Gastroesophageal sphincter (tissue), 4 donors: ENCODE results near the gene SIT1. TPM values are rescaled to one million over a fixed set of nuclear protein-coding genes. Genes with fewer than 3 reads are reported as not detected.
A peak's percentile ranks its signal among the peaks of the same experiment; 100 is the strongest.

Source experiments
- ATAC-seq: fragments of 150-250 bp; one replicate; pipeline ENCODE4 v1.9.1; 2016; ENCODE audit warnings: mild to moderate bottlenecking, moderate library complexity
- H3K27ac ChIP-seq, 4 donors: fragments of 200-600 bp; sonication (generic) in 3 of 4; 1 replicate in 3 of 4; 2 replicates in 1 of 4; pipeline ENCODE4 v1.5.1; 2016 to 2019
- H3K27me3 ChIP-seq: fragments of 200-600 bp; sonication (generic); one replicate; pipeline ENCODE4 v1.5.1; 2019
- H3K36me3 ChIP-seq, 2 donors: fragments of 200-600 bp; sonication (generic); one replicate each; pipeline ENCODE4 v1.5.1; 2019; ENCODE audit warnings: control low read depth in 1 of 2
- H3K4me1 ChIP-seq, 3 donors: fragments of 200-600 bp; sonication (generic); 1 replicate in 2 of 3; 2 replicates in 1 of 3; pipeline ENCODE4 v1.5.1; 2016 to 2019; ENCODE audit warnings: control low read depth in 2 of 3
- H3K4me3 ChIP-seq, 2 donors: fragments of 200-600 bp; sonication (generic); one replicate each; pipeline ENCODE4 v1.5.1; 2019; ENCODE audit warnings: mild to moderate bottlenecking in 1 of 2, moderate library complexity in 1 of 2
- H3K9me3 ChIP-seq, 3 donors: fragments of 200-600 bp; sonication (generic); one replicate each; pipeline ENCODE4 v1.5.1; 2017 to 2019; ENCODE audit warnings: control low read depth in 2 of 3
- CTCF ChIP-seq, 4 experiments: fragments of 200-600 bp in 2 of 4; fragments of 450-650 bp in 2 of 4; sonication (generic) in 1 of 4; IDR thresholded peaks; one replicate each; pipeline ENCODE4 v1.5.1; 2017 to 2019; ENCODE audit warnings: antibody characterized with exemption in 4 of 4, mild to moderate bottlenecking in 2 of 4, moderate library complexity in 2 of 4
- EP300 ChIP-seq: sonication (generic); formaldehyde crosslinking; IDR thresholded peaks from one replicate; pipeline ENCODE4 v1.6.1; 2017; ENCODE audit warnings: antibody characterized with exemption, mild to moderate bottlenecking
- POLR2A ChIP-seq, 2 donors: fragments of 450-650 bp; IDR thresholded peaks; one replicate each; pipeline ENCODE4 v1.6.1; 2017; ENCODE audit warnings: antibody characterized with exemption in 2 of 2, mild to moderate bottlenecking in 2 of 2, moderate library complexity in 1 of 2
- POLR2AphosphoS5 ChIP-seq: sonication (generic); formaldehyde crosslinking; IDR thresholded peaks from one replicate; pipeline ENCODE4 v1.6.1; 2017; ENCODE audit warnings: antibody characterized with exemption
- WGBS, 2 donors: methylation state at CpG; one replicate each; pipeline ENCODE4 v1.1.5; 2018; ENCODE audit warnings: low coverage in 1 of 2; 5-methylcytosine and 5-hydroxymethylcytosine counted together
- total RNA-seq, 4 donors: library from RNA; depleted of rRNA; stranded (reverse); fragments of >200 nt; gene quantifications; one replicate each; pipeline ENCODE4 v1.1.0, GENCODE V29; 2016

The SIT1 gene
- total RNA-seq, 4 donors from 2014 or later, result 1.2 to 1.6 (median 1.6) TPM; not detected in 1

GRCh38 chr9:35675732-35676392, 25.1 kb upstream of the SIT1 start:
- Histone ChIP-seq H3K27me3 (no peaks in the 10 kb centered on the region), H3K27ac (peak overlapping the region in 1 of 4 donors; percentile 63), H3K4me1 (peaks cover 0 to 49% (median 14%) of the 10 kb centered on the region in 3 donors), H3K9me3 (no peaks in the 10 kb centered on the region), H3K4me3 (peak overlapping the region; percentile 38 to 52), H3K36me3 (no peaks in the 10 kb centered on the region)
- 0 to 2% methylated on average over 7 of the region's 51 CpGs for WGBS, 2 donors
- peak; percentile 14 for ATAC-seq
- TF ChIP-seq EP300 (no peak), POLR2AphosphoS5 (no peak), CTCF (IDR thresholded peaks at IDR 0.05) (peak in 1 of 4 experiments; percentile 9), POLR2A (IDR thresholded peaks at IDR 0.05) (no peak)

- H3K27me3 ChIP-seq, result no peaks in the 10 kb centered on the region
- peak overlapping the region; percentile 38 to 52 for H3K4me3 ChIP-seq
- H3K9me3 ChIP-seq, result no peaks in the 10 kb centered on the region
- 50 to 64% methylated on average over 4 to 6 of the region's 13 CpGs for WGBS, 2 donors
- no peak for ATAC-seq
- H3K4me1 ChIP-seq, result peaks cover 0 to 43% (median 14%) of the 10 kb centered on the region in 3 donors
- H3K27ac ChIP-seq, result peak overlapping the region in 1 of 4 donors; percentile 63
- no peak for TF ChIP-seq POLR2AphosphoS5
- no peak for TF ChIP-seq EP300
- no peak for TF ChIP-seq POLR2A (IDR thresholded peaks at IDR 0.05)
- no peak for TF ChIP-seq CTCF (IDR thresholded peaks at IDR 0.05)
- H3K36me3 ChIP-seq, result no peaks in the 10 kb centered on the region
These were observed 24.5 kb upstream of the SIT1 start for GRCh38 chr9:35675204-35675603.

DNA sequence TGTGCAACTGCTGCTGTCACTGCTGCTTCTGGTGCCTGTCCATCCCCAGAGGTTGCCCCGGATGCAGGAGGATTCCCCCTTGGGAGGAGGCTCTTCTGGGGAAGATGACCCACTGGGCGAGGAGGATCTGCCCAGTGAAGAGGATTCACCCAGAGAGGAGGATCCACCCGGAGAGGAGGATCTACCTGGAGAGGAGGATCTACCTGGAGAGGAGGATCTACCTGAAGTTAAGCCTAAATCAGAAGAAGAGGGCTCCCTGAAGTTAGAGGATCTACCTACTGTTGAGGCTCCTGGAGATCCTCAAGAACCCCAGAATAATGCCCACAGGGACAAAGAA, 23.3 kb upstream of the SIT1 start:
- no peaks in the 10 kb centered on the region for H3K27me3 ChIP-seq
- TF ChIP-seq CTCF (IDR thresholded peaks at IDR 0.05) (no peak), POLR2A (IDR thresholded peaks at IDR 0.05) (no peak), POLR2AphosphoS5 (no peak), EP300 (no peak)
- no peaks in the 10 kb centered on the region for H3K36me3 ChIP-seq
- peaks cover 0 to 42% (median 14%) of the 10 kb centered on the region in 3 donors for H3K4me1 ChIP-seq
- ATAC-seq, result no peak
- H3K27ac ChIP-seq, result peak overlapping the region in 3 of 4 donors; percentile 56 to 68 (median 64)
- no peak overlapping the region for H3K4me3 ChIP-seq
- WGBS, 2 donors, result no CpG with 5 or more reads among the region's 3 CpGs
- H3K9me3 ChIP-seq, result no peaks in the 10 kb centered on the region

- 45 to 52% methylated on average over 4 to 6 of the region's 10 CpGs for WGBS, 2 donors
- no peaks in the 10 kb centered on the region for H3K9me3 ChIP-seq
- no peak within 1 kb of the TSS for H3K4me3 ChIP-seq
- no peak for ATAC-seq
- H3K4me1 ChIP-seq, result peaks cover 0 to 42% (median 14%) of the 10 kb centered on the region in 3 donors
- no peaks in the 10 kb centered on the region for H3K27me3 ChIP-seq
- H3K27ac ChIP-seq, result peak within 1 kb of the TSS in 3 of 4 donors; percentile 56 to 68 (median 64)
- no peaks in the 10 kb centered on the region for H3K36me3 ChIP-seq
- no peak for TF ChIP-seq POLR2A (IDR thresholded peaks at IDR 0.05)
- TF ChIP-seq POLR2AphosphoS5, result no peak
- TF ChIP-seq EP300, result no peak
These were observed 22.6 kb upstream of the SIT1 start, which contains the start of gene CA9 for GRCh38 chr9:35673132-35674024. TSS of gene CA9 (plus strand) at chr9:35673928. CDS start at chr9:35673960, 32 bp downstream.

- ATAC-seq, result no peak
- no peak for TF ChIP-seq POLR2A (IDR thresholded peaks at IDR 0.05)
- TF ChIP-seq CTCF (IDR thresholded peaks at IDR 0.05), result no peak
- no peak for TF ChIP-seq EP300
- Histone ChIP-seq H3K4me3 (no peak overlapping the region), H3K4me1 (peaks cover 0 to 38% (median 14%) of the 10 kb centered on the region in 3 donors), H3K9me3 (no peaks in the 10 kb centered on the region), H3K36me3 (no peaks in the 10 kb centered on the region), H3K27ac (no peak overlapping the region), H3K27me3 (no peaks in the 10 kb centered on the region)
- 56 to 68% methylated on average over 3 to 4 of the region's 6 CpGs for WGBS, 2 donors
These were observed 18.8 kb upstream of the SIT1 start for GRCh38 chr9:35669331-35670145.
